Measurements from ENCODE around the gene L3MBTL3. TPM values are rescaled to one million over a fixed set of nuclear protein-coding genes. Genes with fewer than 3 reads are reported as not detected.

Gene L3MBTL3
- total and polyA plus RNA-seq, 10 of the 15 experiments (the other 5 are each of a cell fraction or from before 2014, with no cell fraction given) = 0.71 to 9.4 (median 6.2) TPM

- TF ChIP-seq, protein P1, sequence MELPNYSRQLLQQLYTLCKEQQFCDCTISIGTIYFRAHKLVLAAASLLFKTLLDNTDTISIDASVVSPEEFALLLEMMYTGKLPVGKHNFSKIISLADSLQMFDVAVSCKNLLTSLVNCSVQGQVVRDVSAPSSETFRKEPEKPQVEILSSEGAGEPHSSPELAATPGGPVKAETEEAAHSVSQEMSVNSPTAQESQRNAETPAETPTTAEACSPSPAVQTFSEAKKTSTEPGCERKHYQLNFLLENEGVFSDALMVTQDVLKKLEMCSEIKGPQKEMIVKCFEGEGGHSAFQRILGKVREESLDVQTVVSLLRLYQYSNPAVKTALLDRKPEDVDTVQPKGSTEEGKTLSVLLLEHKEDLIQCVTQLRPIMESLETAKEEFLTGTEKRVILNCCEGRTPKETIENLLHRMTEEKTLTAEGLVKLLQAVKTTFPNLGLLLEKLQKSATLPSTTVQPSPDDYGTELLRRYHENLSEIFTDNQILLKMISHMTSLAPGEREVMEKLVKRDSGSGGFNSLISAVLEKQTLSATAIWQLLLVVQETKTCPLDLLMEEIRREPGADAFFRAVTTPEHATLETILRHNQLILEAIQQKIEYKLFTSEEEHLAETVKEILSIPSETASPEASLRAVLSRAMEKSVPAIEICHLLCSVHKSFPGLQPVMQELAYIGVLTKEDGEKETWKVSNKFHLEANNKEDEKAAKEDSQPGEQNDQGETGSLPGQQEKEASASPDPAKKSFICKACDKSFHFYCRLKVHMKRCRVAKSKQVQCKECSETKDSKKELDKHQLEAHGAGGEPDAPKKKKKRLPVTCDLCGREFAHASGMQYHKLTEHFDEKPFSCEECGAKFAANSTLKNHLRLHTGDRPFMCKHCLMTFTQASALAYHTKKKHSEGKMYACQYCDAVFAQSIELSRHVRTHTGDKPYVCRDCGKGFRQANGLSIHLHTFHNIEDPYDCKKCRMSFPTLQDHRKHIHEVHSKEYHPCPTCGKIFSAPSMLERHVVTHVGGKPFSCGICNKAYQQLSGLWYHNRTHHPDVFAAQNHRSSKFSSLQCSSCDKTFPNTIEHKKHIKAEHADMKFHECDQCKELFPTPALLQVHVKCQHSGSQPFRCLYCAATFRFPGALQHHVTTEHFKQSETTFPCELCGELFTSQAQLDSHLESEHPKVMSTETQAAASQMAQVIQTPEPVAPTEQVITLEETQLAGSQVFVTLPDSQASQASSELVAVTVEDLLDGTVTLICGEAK (IDR thresholded peaks at IDR 0.05; ENCODE audit: borderline replicate concordance) = no peak
Observed at GRCh38 chr6:130176378-130176777, 158.0 kb downstream of the L3MBTL3 start (continued).

- SMC1A ChIA-PET (ENCODE audit: uncharacterized antibody, unreplicated experiment) = interaction anchor here (1.3 kb wide), 1 partner anchor 10 kb away, joined by 3 read pairs; no protein-coding TSS in a partner anchor
- CTCF ChIA-PET = interaction anchor here (1.0 kb wide), 1 partner anchor 115 kb away, joined by 3 read pairs; no protein-coding TSS in a partner anchor
- TF ChIP-seq REST (IDR thresholded peaks at IDR 0.05; ENCODE audit: low read depth, low read length) (no peak), CBX5 (IDR thresholded peaks at IDR 0.05; ENCODE audit: low read depth) (no peak), DPF2 (IDR thresholded peaks at IDR 0.05) (no peak), ZBTB4 (CRISPR knock-in tag; IDR thresholded peaks at IDR 0.05) (no peak), IRF4 (IDR thresholded peaks at IDR 0.05; ENCODE audit: low read depth, low read length) (no peak)
- TF ChIP-seq, protein P2, sequence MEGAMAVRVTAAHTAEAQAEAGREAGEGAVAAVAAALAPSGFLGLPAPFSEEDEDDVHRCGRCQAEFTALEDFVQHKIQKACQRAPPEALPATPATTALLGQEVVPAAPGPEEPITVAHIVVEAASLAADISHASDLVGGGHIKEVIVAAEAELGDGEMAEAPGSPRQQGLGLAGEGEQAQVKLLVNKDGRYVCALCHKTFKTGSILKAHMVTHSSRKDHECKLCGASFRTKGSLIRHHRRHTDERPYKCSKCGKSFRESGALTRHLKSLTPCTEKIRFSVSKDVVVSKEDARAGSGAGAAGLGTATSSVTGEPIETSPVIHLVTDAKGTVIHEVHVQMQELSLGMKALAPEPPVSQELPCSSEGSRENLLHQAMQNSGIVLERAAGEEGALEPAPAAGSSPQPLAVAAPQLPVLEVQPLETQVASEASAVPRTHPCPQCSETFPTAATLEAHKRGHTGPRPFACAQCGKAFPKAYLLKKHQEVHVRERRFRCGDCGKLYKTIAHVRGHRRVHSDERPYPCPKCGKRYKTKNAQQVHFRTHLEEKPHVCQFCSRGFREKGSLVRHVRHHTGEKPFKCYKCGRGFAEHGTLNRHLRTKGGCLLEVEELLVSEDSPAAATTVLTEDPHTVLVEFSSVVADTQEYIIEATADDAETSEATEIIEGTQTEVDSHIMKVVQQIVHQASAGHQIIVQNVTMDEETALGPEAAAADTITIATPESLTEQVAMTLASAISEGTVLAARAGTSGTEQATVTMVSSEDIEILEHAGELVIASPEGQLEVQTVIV (IDR thresholded peaks at IDR 0.05; ENCODE audit: borderline replicate concordance, partially characterized antibody) = no peak
Observed at GRCh38 chr6:130178692-130179091, 160.3 kb downstream of the L3MBTL3 start.

More at GRCh38 chr6:130178692-130179091, 160.3 kb downstream of the L3MBTL3 start:
- RAD21 ChIA-PET (ENCODE audit: unreplicated experiment) = no interaction called here
- no peaks in the 10 kb centered on the region for H3K4me1 ChIP-seq (ENCODE audit: control insufficient read depth, insufficient read depth, low read length)
- no peak overlapping the region for H2AFZ ChIP-seq (ENCODE audit: control insufficient read depth, low read depth, low read length)
- in situ Hi-C loops (cut with MboI) (no loop called here), intact Hi-C loops (cut with micrococcal nuclease; ENCODE audit: unreplicated experiment) (no loop called here)
- H3K9me3 ChIP-seq (replicated peaks; ENCODE audit: control insufficient read depth, insufficient read depth, low read length) = no peaks in the 10 kb centered on the region
- H3K27me3 ChIP-seq (replicated peaks in 1 of 2; ENCODE audit: control insufficient read depth in 2 of 2, insufficient read depth in 2 of 2, low read length in 1 of 2) = no peaks in the 10 kb centered on the region
- H3K4me2 ChIP-seq (ENCODE audit: control insufficient read depth, insufficient read depth) = no peak overlapping the region
- BruUV-seq (replicated peaks) = no TSS peak
- POLR2A ChIA-PET = no interaction called here
- no peaks in the 10 kb centered on the region for H4K20me1 ChIP-seq (ENCODE audit: control insufficient read depth, insufficient read depth)
- FAIRE-seq (no peak), ATAC-seq (no peak), DNase-seq (ENCODE audit: low read depth, low spot score) (no peak)
- H3K27ac ChIP-seq (ENCODE audit: control insufficient read depth, insufficient read depth) = no peak overlapping the region
- no peak overlapping the region for H3K4me3 ChIP-seq
- no peaks in the 10 kb centered on the region for H3K36me3 ChIP-seq (ENCODE audit: control insufficient read depth in 2 of 2, insufficient read depth in 2 of 2, low read length in 1 of 2)
- H3K79me2 ChIP-seq (ENCODE audit: control insufficient read depth, insufficient read depth, low read length) = no peaks in the 10 kb centered on the region
- no peak overlapping the region for H3K9ac ChIP-seq (ENCODE audit: control insufficient read depth, insufficient read depth, low read length)
- 86% methylated on average over 1 of the region's 1 CpG for WGBS (ENCODE audit: insufficient coverage, insufficient replicate concordance, low lambda C conversion rate, missing lambda C conversion rate)
